ENCODE data around the gene CYTH4. TPM values are rescaled to one million over a fixed set of nuclear protein-coding genes. Genes with fewer than 3 reads are reported as not detected.

The CYTH4 gene
- total RNA-seq, 2 donors from 2014 or later: 2.3 to 7.9 TPM

DNA sequence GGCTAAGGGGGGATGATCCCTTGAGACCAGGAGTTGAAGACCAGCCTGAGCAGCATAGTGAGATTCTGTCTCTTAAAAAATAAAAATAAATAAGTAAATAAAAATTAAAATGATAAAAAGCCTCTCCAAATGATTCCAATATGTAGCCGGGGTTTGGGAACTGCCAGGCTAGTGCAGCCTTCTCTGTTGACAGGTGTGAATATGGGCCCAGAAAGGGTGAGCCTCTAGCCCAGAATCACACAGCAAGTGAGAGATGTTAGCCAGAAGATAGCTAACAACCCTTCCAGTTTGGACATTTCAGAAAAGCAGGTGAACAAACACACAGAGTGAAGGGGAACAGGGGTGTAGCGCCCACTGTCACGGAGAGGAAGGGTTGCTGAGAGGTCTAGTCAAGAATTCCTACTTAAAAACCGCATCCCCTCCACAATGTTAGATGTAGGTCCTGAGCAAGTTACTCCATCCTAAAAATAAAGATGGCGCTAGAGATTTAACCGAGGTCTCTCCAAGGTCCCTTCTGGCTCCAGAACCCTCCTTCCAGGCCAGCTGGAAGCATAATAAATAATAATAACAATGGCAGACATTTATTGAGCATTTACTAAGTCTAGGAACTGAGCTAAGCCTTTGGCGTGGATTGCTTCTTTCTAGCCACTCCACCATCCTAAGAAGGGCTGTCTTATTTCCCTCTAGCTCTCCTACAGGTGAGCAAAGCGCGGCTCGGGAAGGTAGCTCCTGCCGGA is 51.6 kb downstream of the CYTH4 start:
- intact Hi-C loops (cut with DNase I): no loop called here
- ATAC-seq (no peak), DNase-seq (no peak)
- TF ChIP-seq, protein P1, sequence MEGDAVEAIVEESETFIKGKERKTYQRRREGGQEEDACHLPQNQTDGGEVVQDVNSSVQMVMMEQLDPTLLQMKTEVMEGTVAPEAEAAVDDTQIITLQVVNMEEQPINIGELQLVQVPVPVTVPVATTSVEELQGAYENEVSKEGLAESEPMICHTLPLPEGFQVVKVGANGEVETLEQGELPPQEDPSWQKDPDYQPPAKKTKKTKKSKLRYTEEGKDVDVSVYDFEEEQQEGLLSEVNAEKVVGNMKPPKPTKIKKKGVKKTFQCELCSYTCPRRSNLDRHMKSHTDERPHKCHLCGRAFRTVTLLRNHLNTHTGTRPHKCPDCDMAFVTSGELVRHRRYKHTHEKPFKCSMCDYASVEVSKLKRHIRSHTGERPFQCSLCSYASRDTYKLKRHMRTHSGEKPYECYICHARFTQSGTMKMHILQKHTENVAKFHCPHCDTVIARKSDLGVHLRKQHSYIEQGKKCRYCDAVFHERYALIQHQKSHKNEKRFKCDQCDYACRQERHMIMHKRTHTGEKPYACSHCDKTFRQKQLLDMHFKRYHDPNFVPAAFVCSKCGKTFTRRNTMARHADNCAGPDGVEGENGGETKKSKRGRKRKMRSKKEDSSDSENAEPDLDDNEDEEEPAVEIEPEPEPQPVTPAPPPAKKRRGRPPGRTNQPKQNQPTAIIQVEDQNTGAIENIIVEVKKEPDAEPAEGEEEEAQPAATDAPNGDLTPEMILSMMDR (IDR thresholded peaks at IDR 0.05): no peak
- H3K4me3 ChIP-seq: no peak overlapping the region
- peaks cover 0 to 15% of the 10 kb centered on the region in 2 donors for H3K27me3 ChIP-seq
- H3K4me1 ChIP-seq: peaks cover 8% of the 10 kb centered on the region
- no peak overlapping the region for H3K27ac ChIP-seq
- H3K36me3 ChIP-seq (replicated peaks in 1 of 2; ENCODE audit: insufficient read depth in 1 of 2, low read depth in 2 of 2): no peaks in the 10 kb centered on the region
- no peaks in the 10 kb centered on the region for H3K9me3 ChIP-seq
- 46 to 59% methylated on average over 9 to 11 of the region's 11 CpGs for WGBS, 2 donors

DNA sequence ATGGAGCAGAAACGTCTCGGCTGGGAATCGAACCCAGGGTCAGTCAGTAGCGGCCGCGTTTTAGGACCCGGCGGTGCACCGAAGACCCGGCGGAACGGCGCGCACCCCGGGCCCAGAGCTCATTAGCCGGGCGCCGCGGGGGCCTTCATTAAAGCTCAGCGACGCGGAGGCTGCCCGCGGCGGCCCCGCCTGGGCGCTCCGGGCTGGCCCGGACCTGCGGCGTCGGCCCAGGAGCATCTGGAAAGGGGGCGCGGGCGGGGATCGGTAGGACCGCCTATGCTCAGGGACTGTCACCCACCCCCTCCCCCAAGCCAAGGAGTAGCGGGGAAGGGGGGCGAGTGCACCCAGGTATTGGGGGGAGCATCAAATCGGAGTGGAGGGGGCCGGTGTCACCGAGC is 52.2 kb downstream of the CYTH4 start:
- H3K27ac ChIP-seq: no peak overlapping the region
- no peaks in the 10 kb centered on the region for H3K36me3 ChIP-seq (replicated peaks in 1 of 2; ENCODE audit: insufficient read depth in 1 of 2, low read depth in 2 of 2)
- intact Hi-C loops (cut with DNase I): no loop called here
- peaks cover 0 to 15% of the 10 kb centered on the region in 2 donors for H3K27me3 ChIP-seq
- H3K4me1 ChIP-seq: peaks cover 8% of the 10 kb centered on the region
- DNase-seq (no peak), ATAC-seq (no peak)
- no peaks in the 10 kb centered on the region for H3K9me3 ChIP-seq
- no peak overlapping the region for H3K4me3 ChIP-seq
- TF ChIP-seq, protein P1 (IDR thresholded peaks at IDR 0.05): no peak
- no peak for TF ChIP-seq POLR2A (IDR thresholded peaks at IDR 0.05)
- WGBS, 2 donors: 2 to 5% methylated on average over 8 to 42 of the region's 42 CpGs

DNA sequence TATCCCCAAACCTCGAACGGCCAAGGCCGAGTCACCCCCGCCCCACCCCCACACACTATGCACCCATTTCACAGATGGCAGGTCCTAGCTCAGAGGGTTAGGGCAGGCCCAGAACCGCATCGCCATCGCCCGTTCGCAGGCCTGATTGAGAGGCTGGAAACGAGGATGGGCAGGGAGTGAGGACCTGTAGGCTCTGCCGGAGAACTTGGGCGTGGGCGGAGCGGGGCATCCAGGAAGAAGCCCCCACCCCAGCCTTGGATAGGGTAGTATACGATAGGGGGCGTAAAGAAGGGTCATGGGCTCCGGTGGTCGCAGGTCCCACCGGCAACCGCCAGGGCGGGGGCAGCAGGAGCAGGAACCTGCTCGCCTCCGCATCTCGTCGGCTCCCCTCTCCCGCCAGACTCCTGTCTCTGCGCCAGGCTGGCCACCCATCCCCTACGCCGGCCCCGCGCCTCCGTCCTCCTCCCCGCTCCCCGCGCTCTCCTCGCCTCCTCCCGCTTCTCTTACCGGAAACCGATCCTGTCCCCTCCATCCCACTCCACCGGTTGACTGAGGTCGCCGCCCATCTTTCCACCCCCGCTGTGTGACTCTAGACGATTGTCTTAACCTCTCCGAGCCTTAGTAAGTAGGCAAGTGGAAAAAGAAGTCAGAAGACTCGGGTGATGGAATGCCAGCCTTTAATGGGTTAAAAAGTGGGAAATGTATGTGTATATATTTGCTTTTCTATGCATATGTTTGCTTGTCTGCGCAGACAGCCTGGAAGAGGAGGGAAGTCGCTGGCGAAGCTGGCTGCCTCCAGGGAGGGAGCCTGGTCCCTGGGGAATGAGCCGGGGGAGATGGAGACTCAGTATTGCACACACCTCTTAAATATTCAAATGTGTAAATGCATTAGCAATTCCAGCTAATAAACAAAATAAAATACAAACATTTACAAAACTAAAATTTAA is 52.8 kb downstream of the CYTH4 start:
- peaks cover 8% of the 10 kb centered on the region for H3K4me1 ChIP-seq
- DNase-seq (no peak), ATAC-seq (no peak)
- H3K9me3 ChIP-seq: no peaks in the 10 kb centered on the region
- peaks cover 0 to 15% of the 10 kb centered on the region in 2 donors for H3K27me3 ChIP-seq
- 12 to 16% methylated on average over 36 to 50 of the region's 50 CpGs for WGBS, 2 donors
- H3K36me3 ChIP-seq (replicated peaks in 1 of 2; ENCODE audit: insufficient read depth in 1 of 2, low read depth in 2 of 2): no peaks in the 10 kb centered on the region
- intact Hi-C loops (cut with DNase I): no loop called here
- TF ChIP-seq POLR2A (IDR thresholded peaks at IDR 0.05): no peak
- TF ChIP-seq, protein P1 (IDR thresholded peaks at IDR 0.05): no peak
- H3K27ac ChIP-seq: no peak overlapping the region
- H3K4me3 ChIP-seq: no peak overlapping the region

DNA sequence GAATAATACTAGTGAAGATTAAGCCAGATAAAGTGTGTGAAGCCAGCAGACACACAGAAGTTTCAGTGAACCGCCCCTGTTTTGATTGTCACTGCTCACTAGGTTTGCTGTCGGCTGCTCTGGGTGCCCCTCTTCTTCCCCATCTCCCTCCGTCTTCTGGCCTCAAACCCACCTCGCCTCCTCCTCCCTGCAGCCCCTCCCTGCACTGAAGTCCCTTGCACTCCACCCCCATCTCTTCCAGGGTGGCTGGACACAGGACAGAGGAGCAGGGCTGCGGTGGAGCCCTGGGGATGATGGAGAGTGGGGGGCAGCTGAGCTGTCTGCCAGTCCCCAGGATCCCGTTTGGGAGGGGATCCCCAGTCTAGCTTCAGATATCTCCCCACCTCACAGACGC is 53.5 kb downstream of the CYTH4 start:
- Histone ChIP-seq H3K4me1 (peaks cover 8% of the 10 kb centered on the region), H3K4me3 (no peak overlapping the region), H3K27me3 (peaks cover 0 to 15% of the 10 kb centered on the region in 2 donors), H3K27ac (no peak overlapping the region), H3K9me3 (no peaks in the 10 kb centered on the region), H3K36me3 (replicated peaks in 1 of 2; ENCODE audit: insufficient read depth in 1 of 2, low read depth in 2 of 2) (no peaks in the 10 kb centered on the region)
- ATAC-seq (no peak), DNase-seq (no peak)
- no peak for TF ChIP-seq POLR2A (IDR thresholded peaks at IDR 0.05)
- TF ChIP-seq, protein P1 (IDR thresholded peaks at IDR 0.05): no peak
- intact Hi-C loops (cut with DNase I): no loop called here
- 30 to 36% methylated on average over 7 of the region's 7 CpGs for WGBS, 2 donors
